ENCODE data around the gene CBX1. TPM values are rescaled to one million over a fixed set of nuclear protein-coding genes. Genes with fewer than 3 reads are reported as not detected.

The CBX1 gene
- polyA plus RNA-seq, 1 experiment: 20.7 TPM

DNA sequence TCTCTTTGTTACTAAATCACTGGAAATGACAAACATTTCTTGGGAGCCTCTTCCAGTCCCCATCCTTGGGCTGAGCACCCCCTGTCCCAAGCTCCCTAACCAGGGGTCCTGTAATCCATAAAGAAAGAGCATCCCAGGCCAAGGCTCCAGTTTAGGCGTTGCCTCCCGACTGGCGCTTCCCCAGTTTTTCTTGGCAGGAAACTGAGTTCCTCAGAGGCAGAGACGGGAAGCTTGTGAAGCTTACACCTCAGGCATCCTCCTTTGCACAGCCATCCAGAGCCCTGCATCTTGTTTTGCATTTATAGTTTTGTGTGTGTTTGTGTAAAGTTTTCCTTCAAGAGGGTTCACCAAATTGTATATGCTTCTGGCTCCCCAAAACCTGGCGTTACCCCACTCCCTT is 70.7 kb downstream of the CBX1 start:
- ChIA-PET CTCF (interaction anchor here (0.9 to 7.9 kb wide), 7 partner anchors 18 to 587 kb away, joined by 3 to 200 read pairs (median 5); partner anchors contain the start of gene NFE2L1), POLR2A (interaction anchor here (0.6 kb wide), 1 partner anchor 85 kb away, joined by 9 read pairs; no protein-coding TSS in a partner anchor)
- peaks cover 8% of the 10 kb centered on the region for H3K36me3 ChIP-seq (ENCODE audit: control insufficient read depth, insufficient read depth, low read length)
- no peaks in the 10 kb centered on the region for H3K27me3 ChIP-seq (ENCODE audit: control insufficient read depth, insufficient read depth, low read length)
- TF ChIP-seq, protein P1, sequence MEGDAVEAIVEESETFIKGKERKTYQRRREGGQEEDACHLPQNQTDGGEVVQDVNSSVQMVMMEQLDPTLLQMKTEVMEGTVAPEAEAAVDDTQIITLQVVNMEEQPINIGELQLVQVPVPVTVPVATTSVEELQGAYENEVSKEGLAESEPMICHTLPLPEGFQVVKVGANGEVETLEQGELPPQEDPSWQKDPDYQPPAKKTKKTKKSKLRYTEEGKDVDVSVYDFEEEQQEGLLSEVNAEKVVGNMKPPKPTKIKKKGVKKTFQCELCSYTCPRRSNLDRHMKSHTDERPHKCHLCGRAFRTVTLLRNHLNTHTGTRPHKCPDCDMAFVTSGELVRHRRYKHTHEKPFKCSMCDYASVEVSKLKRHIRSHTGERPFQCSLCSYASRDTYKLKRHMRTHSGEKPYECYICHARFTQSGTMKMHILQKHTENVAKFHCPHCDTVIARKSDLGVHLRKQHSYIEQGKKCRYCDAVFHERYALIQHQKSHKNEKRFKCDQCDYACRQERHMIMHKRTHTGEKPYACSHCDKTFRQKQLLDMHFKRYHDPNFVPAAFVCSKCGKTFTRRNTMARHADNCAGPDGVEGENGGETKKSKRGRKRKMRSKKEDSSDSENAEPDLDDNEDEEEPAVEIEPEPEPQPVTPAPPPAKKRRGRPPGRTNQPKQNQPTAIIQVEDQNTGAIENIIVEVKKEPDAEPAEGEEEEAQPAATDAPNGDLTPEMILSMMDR (IDR thresholded peaks at IDR 0.05; ENCODE audit: insufficient read depth, low read depth, low read length): no peak
- no peak for DNase-seq (ENCODE audit: low read depth)
- H3K4me3 ChIP-seq (ENCODE audit: low read depth, low read length): no peak overlapping the region

DNA sequence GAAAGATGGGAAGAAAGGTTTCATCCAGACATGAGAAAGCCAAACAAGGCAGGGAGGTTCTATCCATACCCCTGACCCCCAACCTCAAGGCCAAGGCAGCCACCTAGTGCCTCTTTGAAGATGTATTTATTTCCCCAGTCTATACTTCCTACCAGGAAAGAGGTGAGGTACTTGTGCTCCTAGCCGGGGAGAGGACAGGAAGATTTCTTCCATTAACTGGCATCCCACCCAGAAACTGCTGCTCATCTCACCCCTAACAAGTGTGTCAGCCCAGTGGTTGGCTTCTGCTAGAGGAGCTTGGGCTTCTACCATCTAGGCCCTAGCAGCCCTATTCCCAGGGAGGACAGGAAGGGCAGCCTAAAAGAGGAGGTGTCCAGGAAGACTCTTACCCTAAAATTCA is 72.5 kb downstream of the CBX1 start:
- peaks cover 7% of the 10 kb centered on the region for H3K36me3 ChIP-seq (ENCODE audit: control insufficient read depth, insufficient read depth, low read length)
- DNase-seq (ENCODE audit: low read depth): no peak
- CTCF ChIA-PET: interaction anchor here (7.9 kb wide), 1 partner anchor 48 kb away, joined by 200 read pairs; no protein-coding TSS in a partner anchor
- POLR2A ChIA-PET: interaction anchor here (1.5 kb wide), 1 partner anchor 40 kb away, joined by 3 read pairs; no protein-coding TSS in a partner anchor
- H3K27me3 ChIP-seq (ENCODE audit: control insufficient read depth, insufficient read depth, low read length): no peaks in the 10 kb centered on the region
- H3K4me3 ChIP-seq (ENCODE audit: low read depth, low read length): no peak overlapping the region
- TF ChIP-seq, protein P1 (IDR thresholded peaks at IDR 0.05; ENCODE audit: insufficient read depth, low read depth, low read length): no peak

DNA sequence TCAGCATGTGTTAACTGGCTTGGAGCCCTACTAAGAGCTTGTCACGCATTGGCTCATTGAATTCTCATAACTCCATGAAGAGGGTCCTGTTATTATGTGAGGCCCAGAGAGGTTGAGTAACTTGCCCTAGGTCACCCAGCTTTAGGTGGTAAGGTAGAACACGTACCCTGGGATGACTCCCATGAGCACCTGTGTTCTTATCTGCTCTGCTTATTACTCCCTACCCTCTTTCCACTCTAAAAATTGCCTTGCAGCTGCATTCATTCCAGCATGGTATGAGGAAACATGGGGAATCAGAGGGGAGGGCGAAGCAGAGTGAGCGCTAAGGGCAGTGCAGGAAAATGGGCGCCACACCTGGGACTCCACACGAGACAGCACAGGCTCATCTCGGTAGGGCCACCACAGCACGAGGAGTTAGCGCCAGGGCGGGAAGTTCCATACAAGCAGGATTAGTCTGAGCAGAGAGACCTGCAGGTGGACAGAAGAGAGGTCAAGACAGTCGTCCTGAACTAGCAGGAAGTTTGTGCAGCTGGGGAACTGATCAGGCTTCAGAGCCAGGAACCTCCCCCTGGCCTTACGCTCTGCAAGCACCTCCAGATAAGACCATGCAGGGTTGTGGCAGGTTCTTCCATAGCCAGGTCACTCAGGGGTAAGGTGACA is 73.8 kb downstream of the CBX1 start:
- H3K36me3 ChIP-seq (ENCODE audit: control insufficient read depth, insufficient read depth, low read length): peaks cover 2% of the 10 kb centered on the region
- CTCF ChIA-PET: interaction anchor here (0.8 to 7.9 kb wide), 24 partner anchors 9 to 187 kb away, joined by 3 to 200 read pairs (median 6); partner anchors contain the start of genes CBX1, COPZ2, NFE2L1 and SCRN2
- POLR2A ChIA-PET: no interaction called here
- no peaks in the 10 kb centered on the region for H3K27me3 ChIP-seq (ENCODE audit: control insufficient read depth, insufficient read depth, low read length)
- DNase-seq (ENCODE audit: low read depth): no peak
- TF ChIP-seq, protein P1 (IDR thresholded peaks at IDR 0.05; ENCODE audit: insufficient read depth, low read depth, low read length): no peak
- no peak overlapping the region for H3K4me3 ChIP-seq (ENCODE audit: low read depth, low read length)

DNA sequence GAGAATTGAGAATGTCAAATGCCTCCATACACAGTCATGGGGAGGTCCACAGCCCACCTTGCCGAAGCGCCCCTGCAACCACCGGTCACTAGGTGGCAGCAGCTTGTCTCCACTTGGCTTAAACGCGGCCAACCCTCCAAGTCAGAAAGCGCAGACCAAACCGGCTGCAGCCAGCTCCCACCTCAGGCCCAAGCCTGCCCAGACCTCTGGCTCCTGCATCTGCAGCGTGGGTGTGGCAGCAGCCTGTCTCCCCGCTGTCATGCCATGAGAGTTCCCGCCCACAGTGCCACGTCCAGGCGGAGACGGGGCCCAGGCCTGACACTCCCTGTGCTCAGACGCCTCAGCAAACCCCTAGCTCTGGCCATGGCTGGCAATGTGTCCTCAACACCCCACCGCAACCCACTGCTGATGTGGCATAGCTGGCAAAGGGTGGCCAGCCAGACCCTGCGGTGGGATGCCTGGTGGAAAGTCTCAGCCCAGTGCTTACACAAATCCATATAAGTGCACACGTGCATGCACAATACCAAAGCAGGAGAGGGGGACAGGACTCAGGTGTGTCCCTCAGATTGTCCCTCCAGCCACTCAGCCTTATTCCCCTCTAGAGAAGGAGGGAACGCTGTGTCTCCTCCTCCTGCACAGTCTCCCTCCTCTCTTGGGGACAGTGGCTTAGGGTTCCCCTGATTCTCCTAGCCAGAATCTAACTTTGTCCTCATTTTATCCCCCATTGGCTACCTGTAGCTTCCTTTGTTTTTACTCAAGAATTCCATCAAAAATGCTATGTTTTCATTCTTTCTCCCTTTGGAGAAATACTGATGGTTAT is 74.6 kb downstream of the CBX1 start:
- Histone ChIP-seq H3K4me3 (ENCODE audit: low read depth, low read length) (no peak overlapping the region), H3K36me3 (ENCODE audit: control insufficient read depth, insufficient read depth, low read length) (no peaks in the 10 kb centered on the region; the same call in 1 of the 2 replicates), H3K27me3 (ENCODE audit: control insufficient read depth, insufficient read depth, low read length) (no peaks in the 10 kb centered on the region)
- TF ChIP-seq, protein P1 (IDR thresholded peaks at IDR 0.05; ENCODE audit: insufficient read depth, low read depth, low read length): peak; percentile 96
- DNase-seq (ENCODE audit: low read depth): peak; percentile 70
- ChIA-PET CTCF (interaction anchor here (0.6 to 7.9 kb wide), 37 partner anchors 8 to 591 kb away, joined by 3 to 200 read pairs (median 5); partner anchors contain the start of genes CBX1, COPZ2, NFE2L1 and SCRN2), POLR2A (interaction anchor here (1.1 kb wide), 1 partner anchor 82 kb away, joined by 4 read pairs; no protein-coding TSS in a partner anchor)
